ENCODE results near the gene CDCA8.
A peak's percentile ranks its signal among the peaks of the same experiment; 100 is the strongest.
"Not testable (repeated sequence)": the region's sequence is repeated elsewhere in the genome, so short reads cannot be mapped to it uniquely, and the experiment has no call there.

CDCA8 gene

DNA sequence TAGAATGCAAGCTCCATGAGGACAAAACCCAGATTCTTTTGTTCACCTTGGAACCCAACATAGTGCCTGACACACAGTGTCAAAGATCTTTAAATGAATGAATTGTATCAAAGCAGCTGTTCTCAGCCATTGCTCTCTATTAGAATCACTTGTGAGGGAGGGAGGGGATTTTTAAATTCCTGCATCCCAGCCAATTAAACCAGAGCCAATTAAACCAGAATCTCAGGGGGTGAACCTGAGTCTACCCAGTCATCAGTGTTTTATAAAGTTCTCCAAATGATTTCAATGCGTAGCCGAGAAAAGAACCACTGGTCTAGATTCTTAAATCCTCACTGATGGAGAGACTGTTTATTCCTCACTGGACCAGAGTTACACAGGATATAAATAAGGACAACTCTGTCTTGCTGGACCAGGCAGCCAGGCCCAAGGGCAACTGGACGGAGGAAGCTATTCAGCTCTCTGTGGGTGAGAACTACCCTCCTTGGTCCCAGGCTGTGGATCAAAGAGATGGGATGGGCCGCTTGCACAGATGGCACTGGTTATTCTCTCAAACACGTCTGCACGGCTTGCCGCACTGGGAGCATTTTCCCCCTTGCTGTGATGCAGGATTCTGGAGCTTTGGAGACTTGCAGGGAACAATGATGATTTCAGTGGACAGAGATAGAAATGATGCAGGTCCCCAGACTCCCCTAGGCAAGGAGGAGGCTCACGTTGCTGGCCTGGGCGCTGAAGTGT, 20.0 kb upstream of the CDCA8 start:
- DNase-seq (ENCODE audit: low read depth, low spot score), result no peak

DNA sequence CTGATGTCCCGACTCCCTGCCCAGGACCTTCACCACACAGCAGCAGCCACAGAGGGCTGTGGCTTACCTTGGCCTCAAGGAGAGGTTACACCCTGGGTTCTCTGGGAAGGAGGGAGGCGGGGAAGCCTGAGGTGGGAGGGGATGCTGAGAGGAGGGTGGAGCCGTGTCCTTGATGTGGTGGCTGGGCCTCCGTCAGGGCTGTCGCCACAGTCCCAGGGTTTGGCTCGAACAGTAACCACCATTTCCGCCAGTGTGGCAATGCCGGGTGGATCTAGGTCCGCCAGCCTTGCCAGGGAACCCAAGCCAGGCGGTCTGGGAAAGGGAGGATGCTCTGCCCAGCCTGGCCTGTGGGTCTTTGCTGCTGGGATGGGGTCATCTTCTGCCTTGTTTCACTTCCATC, 18.4 kb upstream of the CDCA8 start:
- no peak for DNase-seq (ENCODE audit: low read depth, low spot score)

DNA sequence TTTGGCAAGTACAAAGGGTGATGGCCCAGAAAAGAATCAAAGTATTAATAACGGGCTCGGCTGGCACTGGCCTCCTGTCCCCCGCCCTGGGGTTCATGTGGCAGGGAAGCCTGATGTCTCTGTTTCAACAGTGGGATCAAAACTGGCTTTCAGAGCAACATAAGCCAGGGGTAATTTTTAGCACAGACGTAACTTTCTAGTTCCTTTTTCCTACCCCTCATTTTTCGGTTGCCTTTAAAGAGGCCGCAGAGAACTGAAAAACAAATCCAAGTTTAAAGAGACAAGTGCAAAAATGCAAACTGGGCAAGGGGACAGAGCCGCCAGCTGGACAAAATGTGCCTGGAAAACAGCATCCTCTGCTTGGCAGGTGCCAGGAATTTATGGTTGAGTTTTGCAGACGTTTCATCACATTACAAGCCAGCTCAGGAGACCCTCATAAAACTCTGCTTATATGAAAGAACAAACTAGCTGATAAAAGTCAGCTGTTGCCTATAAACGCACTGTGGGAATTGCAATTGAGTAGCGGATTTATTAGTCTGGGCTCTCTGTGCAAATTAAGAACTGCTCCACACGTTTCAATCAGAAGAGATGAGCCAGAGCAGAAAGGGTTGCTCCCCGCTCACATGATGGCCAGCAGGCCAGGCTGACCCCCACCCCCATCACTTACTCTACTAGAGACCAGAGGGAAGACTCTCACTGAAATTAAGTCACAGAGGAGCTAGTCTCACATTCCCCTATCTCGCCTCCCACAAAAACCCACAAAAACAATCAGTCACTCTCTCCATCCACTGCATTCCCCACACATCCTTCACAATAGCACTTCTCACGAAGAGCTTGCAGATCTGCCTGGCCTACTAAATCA, 15.8 kb upstream of the CDCA8 start:
- DNase-seq (ENCODE audit: low read depth, low spot score), result peak; percentile 12

DNA sequence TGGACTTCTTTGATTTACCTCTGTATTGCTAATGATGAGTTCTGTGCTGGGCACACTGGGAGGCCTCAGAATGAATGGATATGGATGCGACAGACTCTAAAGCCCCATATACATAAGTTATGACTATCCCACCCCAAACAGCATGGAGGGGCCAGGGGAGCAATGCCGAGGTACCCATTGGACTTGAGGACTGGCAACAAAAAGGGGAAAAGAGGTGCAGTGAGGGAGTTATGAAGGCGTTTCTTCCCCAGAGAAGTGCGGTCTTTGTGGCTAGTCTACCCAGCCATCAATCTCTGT, 15.2 kb upstream of the CDCA8 start:
- no peak for DNase-seq (ENCODE audit: low read depth, low spot score)

DNA sequence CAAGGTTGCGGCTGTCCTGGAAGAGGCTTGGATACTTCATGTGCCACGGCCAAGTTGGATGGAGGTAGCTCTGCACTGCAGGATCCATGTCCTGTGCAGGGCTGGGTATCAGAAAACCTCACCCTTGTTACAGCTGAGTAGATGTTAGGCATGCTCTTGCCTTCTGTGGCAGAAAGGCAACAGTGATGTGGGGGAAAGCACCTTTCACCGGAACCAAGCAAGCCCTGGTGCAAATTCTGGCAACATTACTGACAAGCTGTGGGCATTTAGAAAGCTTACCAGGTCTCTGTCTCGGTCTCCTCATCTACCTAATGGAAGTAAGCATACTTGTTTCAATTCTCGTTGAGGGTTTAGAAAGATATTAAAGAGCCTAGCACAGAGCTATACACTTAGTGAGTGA, 14.5 kb upstream of the CDCA8 start:
- DNase-seq (ENCODE audit: low read depth, low spot score), result no peak

DNA sequence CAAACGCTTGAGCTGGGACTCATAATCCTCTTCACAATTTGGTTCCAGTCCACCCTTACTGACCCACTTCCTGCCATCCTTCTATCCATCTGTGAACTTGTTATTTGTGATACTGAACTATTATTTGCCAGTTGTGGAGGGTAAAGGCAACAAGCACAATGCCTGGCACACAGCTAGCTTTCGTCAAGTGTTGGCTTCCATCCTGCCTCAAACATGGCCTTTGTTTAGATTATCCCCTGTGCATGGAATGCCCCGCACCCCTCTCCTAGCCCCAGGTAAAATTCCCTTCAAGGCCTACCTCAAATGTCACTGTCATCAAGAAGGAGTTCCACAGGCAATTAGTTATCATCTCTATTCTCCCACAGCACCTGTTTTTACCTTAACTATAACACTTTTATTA, 11.4 kb upstream of the CDCA8 start:
- DNase-seq (ENCODE audit: low read depth, low spot score), result no peak

DNA sequence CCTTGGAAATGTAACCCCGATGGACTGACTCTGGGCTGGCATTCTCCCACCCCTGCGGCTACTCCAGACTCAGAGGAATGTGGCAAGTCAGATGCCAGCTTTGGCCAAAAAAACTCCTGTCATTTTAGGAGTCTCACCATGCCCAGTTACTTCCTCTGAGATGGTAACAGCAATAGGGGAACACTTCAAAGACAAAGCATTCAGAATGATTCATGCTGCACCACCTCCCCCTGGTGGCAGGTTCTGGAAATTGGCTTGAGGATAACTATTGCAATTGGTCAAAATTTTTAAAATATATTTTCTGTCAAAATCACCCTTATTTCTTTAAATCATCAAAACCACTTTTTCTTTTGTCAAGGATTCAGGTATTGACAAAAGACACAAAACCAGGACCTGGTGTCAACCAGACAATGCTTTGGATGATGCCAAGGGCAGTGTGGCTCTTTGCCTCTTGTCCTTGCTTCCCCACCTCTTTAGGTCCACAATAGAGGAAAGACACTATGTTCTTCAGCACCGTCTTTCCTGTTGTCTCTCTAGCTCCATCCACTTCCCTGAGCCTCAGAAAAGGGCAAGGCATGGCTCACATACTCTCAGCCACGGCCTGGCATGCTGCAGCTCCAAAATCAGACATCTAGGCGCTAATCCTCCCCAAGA, 9.9 kb upstream of the CDCA8 start:
- DNase-seq (ENCODE audit: low read depth, low spot score), result peak; percentile 80

DNA sequence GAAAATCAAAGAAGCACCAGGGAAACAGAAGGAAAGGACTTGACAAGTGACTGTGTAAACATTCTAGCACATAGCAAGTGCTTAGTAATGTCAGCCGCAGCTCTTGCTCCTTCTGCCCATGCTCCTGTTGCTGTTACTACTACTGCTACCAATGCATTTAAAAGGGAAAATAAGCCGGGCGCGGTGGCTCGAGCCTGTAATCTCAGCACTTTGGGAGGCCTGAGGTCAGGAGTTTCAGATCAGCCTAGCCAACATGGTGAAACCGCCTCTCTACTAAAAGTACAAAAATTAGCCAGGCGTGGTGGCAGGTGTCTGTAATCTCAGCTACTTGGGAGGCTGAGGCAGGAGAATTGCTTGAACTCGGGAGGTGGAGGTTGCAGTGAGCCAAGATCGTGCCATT, 8.1 kb upstream of the CDCA8 start:
- DNase-seq (ENCODE audit: low read depth, low spot score), result not testable (repeated sequence)

DNA sequence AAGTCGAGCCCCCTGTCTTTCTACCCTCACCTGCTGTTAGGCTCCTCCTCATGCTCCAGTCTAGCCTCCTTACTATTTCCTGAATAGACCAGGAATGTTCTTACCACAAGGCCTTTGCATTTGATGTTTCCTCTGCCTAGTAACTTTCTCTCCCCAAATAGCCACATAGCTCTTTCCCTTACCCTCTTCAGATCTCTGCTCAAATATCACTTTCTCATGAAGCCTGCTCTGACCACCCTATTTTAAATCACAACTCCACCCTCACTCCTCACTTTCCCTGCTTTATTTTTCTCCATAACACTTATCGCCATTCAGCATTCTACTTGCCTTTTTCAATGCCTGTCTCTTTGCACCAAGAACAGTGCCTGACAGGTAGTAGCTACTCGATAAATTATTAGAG, 6.6 kb upstream of the CDCA8 start:
- DNase-seq (ENCODE audit: low read depth, low spot score), result no peak

DNA sequence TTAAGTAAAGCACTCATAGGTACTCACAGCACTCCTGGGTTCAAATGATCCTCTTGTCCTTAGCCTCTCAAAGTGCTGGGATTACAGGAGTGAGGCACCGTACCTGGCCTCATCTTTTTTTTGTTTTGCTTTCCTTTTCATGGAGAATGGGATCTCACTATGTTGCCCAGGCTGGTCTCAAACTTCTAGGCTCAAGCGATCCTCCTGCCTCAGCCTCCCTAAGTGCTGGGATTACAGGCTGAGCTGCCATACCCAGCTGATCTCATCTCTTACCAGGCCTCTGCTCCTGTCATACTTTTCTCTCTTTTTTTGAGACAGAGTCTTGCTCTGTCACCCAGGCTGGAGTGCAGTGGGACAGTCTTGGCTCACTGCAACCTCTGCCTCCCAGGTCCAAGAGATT, 4.6 kb upstream of the CDCA8 start:
- not testable (repeated sequence) for DNase-seq (ENCODE audit: low read depth, low spot score)

DNA sequence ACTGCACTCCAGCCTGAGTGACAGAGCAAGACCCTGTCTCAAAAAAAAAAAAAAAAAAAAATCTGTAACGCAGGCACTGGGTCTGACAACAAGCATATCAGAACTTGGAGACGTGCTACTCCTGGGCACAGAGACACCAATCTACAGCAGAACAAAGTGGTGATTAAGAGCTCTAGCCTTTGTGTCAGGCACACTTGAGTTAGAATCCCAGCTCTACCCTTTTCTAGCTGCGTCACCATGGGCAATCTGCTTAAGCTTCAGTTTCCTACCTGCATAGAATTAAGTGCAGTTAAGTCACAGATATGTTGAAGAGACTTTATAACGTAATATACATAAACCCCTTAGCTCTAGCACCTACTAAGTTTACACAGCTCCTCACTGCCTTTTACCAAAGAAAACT, 3.4 kb upstream of the CDCA8 start:
- no peak for DNase-seq (ENCODE audit: low read depth, low spot score)

DNA sequence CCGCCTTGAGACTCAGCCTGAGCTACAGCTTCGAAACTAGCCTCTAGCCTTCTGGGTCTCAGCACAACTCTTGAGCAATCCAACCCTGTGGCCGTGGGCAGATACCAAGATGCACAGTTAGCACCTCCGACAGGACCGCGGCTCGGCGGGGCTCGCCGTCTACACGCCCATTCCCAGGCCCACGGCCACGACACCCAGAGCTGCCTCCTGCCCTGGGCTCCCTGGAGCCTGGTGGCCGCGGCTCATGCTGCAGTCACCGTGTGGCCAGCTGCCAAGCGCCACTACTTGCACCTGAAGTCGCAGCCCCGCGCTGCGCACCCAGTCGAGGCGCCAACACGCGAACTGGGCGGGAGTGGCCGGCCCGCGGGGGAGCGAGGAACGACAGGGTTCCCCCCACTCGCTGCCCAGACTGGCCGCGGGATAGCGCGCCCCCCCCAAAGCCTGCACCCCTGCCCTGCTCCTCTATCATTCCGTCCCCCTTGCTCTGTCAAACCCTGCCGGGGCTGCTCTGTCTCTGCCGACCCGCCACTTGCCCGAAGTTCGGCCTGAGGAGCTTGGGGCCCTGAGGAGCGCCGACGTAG, 729 bp upstream of the CDCA8 start:
- DNase-seq (ENCODE audit: low read depth, low spot score), result peak; percentile 61

DNA sequence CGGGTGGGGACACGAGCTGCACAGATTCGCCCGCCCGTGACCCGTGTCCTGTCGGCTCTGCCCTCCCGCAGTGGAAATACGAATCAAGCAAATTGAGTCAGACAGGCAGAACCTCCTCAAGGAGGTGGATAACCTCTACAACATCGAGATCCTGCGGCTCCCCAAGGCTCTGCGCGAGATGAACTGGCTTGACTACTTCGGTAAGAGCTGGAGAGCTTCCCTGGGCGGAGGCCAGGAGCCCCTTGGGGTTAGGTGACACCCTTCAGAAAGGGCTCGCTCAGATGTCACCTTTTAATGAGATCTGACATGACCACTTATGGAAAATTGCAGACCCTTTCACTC, 489 bp downstream of the CDCA8 start:
- no peak for DNase-seq (ENCODE audit: low read depth, low spot score)

DNA sequence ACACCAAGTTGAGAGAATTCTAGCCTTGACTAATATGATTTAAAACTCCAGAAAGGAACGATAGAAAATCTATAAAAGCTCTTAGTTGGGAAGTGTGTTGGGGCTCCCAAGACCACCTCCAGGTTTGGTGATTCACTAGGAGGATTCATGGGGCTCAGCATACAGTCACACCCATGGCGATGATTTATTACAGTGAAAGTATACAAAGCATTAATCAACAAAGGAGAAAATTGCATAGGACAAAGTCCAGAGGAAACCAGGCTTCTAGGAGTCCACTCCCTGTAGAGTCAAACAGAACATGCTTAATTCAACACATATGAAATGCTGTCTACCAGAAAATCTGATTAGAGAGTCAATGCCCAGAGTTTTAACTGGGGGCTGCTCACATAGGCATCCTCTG, 4.8 kb downstream of the CDCA8 start:
- DNase-seq (ENCODE audit: low read depth, low spot score), result no peak

DNA sequence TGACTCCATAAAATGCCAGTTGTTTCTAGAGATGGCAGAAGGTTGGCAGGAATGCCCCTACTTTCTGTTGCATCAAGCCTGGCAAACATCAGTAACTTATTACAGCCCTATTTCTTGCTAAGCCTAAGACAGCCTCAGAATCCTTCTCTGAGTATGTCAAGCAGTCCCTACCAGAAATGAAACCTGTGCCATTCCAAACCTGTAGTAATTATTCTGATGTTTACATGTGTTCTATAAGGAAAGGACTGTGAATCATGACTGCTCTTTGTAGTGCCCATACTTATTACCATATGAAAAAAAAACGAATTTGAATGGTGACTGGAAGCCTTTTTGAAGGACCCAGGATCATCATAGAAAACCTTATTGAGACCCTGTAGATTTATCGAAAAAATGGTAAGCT, 5.4 kb downstream of the CDCA8 start:
- DNase-seq (ENCODE audit: low read depth, low spot score), result no peak

DNA sequence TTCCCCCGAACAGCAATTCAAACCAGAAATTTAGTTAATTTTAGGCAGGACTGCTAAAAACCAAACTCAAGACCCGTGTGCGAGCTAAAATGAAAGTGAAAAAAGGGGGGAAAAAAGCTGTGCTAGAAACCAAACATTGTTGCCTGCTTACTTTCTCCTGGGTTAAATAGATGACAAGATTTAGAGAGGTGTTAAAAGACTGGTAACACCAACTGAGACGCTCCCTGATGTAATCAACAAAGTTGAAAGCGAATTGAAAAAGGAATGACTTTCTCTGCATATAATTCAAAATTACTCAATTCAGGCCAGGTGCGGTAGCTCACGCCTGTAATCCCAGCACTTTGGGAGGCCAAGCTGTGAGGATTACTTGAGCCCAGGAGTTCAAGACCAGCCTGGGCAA, 6.8 kb downstream of the CDCA8 start:
- DNase-seq (ENCODE audit: low read depth, low spot score), result no peak

DNA sequence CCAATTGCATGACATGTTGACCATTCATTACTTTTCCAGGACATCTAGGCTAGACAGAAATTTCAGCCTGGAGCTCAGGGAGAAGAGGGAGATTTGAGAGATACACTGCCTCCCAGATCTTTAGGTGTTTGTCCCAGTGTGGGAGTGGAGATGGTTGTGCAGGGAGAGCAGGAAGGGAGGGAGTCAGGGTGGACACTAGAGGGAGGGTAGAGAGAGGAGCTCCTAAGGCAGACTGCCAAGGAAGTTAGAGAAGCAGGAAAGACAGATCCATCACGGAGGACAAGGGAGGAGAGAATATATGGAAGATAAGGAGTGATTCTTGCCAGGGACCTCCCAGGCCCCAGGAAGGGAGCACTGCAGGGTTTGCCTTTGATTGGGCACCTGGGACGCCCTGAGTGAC, 8.7 kb downstream of the CDCA8 start:
- DNase-seq (ENCODE audit: low read depth, low spot score), result no peak

DNA sequence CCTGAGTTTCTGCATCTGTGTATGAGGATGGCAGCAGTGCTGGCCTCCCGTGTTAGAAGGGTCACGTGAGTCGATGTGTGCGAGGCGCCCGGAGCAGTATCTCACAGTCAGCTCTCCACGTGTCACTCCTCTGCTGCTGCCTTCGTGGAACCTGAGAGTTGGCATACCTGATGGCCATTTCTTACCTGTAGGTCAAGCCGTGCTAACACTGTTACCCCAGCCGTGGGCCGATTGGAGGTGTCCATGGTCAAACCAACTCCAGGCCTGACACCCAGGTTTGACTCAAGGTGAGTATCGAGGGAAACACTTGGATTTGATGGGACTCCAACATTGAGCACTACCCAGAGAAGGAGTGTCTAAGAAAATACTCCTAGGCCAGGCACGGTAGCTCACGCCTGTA, 10.7 kb downstream of the CDCA8 start:
- DNase-seq (ENCODE audit: low read depth, low spot score), result no peak

DNA sequence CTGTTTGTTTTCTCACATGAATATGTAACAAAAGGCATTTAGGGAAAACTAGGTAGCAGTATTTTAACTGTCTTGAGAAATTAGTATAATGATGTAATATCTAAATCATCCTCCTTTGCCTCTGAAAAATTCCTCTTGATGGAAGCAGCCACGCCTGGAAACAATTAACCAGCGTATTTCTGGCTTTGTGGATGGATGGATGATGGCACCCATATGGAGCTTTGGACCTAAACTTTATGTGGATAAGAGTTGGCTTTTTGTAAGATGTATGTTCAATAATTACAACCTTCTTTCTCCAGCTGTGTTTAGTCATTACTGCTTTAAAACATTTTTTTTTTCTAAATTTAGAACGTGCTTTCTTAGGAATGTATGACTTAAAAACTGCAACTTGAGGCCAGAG, 12.7 kb downstream of the CDCA8 start:
- no peak for DNase-seq (ENCODE audit: low read depth, low spot score)

DNA sequence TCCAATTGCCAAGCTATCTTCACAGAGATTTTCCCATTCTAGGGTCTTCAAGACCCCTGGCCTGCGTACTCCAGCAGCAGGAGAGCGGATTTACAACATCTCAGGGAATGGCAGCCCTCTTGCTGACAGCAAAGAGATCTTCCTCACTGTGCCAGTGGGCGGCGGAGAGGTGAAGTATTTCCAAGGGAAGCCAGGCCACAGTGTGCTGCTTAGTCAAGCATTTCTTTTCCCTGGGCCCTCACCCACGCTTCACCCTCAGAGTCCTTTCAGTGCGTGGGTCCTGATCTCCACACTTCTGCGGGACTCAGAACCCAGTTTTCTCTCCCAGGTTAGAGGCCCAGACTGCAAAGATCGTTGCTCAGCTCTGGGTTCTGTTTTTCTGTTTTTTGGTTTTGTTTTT, 13.1 kb downstream of the CDCA8 start:
- DNase-seq (ENCODE audit: low read depth, low spot score), result no peak

DNA sequence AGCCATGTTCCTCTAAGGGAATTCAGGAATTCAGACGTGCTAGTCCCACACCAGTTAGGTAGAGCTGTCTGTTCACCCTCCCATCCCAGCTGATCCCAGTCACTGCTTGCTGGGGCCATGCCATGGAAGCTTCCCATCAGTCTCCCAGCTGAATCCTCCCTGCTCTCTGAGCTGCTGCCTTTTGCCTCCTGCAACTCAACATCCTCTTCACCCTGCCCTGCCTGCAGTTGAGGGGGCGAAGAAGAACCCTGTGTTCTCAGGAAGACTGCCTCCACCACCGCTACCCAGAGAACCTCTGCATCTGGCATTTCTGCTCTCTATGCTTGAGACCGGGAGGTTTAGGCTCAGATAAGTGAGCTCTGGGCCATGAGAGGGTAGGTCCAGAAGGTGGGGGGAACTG, 16.2 kb downstream of the CDCA8 start:
- no peak for DNase-seq (ENCODE audit: low read depth, low spot score)

DNA sequence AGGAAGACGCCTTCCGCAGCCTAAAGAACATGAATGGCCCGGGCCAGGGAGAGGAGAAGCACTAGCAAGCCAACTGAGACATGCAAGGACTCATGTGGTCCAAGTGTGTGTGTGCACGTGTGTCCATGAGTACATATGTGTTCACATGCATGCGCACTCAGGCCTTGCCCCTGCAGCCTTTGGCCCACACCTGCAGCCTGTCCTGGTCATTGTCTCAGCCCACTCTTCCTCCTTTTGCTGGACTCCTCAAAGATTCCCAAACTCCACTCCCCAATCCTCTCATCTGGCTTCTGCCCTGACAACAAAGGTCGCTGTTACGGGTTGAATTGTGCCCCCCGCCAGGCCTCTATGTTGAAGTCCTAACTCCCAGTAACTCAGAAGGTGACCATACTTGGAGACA, 21.9 kb downstream of the CDCA8 start:
- no peak for DNase-seq (ENCODE audit: low read depth, low spot score)

DNA sequence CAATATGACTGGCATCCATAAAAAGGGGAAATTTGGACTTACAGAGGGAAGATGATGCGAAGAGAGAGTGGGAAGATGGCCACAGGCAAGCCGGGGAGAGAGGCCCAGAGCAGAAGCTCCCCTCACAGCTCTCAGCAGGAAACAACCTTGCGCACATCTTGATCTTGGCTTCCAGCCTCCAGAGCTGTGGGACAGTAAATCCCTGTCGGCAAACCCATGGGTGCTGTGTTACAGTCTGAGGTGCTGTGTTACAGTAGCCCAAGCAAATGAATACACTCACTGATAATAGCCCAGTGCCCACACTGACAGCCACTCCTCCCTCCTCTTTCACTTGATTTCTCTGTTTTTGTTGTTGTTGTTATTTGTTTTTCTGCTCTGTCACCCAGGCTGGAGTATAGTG, 22.4 kb downstream of the CDCA8 start:
- DNase-seq (ENCODE audit: low read depth, low spot score), result no peak
